ENCODE measurements around the gene TSSC4. TPM values are rescaled to one million over a fixed set of nuclear protein-coding genes. Genes with fewer than 3 reads are reported as not detected.

The TSSC4 gene
- total RNA-seq, 1 donor from 2014 or later, result 70.0 TPM

GRCh38 chr11:2449548-2450320 is 49.2 kb downstream of the TSSC4 start:
- FAIRE-seq (no peak), DNase-seq (ENCODE audit: low read depth) (no peak)
- Histone ChIP-seq H3K27ac (ENCODE audit: low read depth, low read length) (no peak overlapping the region), H3K4me2 (ENCODE audit: low read length) (no peak overlapping the region), H3K4me3 (ENCODE audit: insufficient read depth, low read depth, low read length) (no peak overlapping the region), H3K4me1 (ENCODE audit: insufficient read depth, low read length) (no peaks in the 10 kb centered on the region), H4K20me1 (ENCODE audit: insufficient read depth, low read length) (no peaks in the 10 kb centered on the region), H3K79me2 (ENCODE audit: insufficient read depth, low read length) (no peaks in the 10 kb centered on the region), H3K27me3 (ENCODE audit: insufficient read depth, low read length) (peaks cover 14% of the 10 kb centered on the region), H3K9me3 (ENCODE audit: insufficient read depth, low read depth, low read length) (no peaks in the 10 kb centered on the region), H3K9ac (ENCODE audit: low read length) (no peak overlapping the region), H3K36me3 (ENCODE audit: insufficient read depth, low read length) (no peaks in the 10 kb centered on the region), H2AFZ (ENCODE audit: low read depth, low read length) (no peak overlapping the region)
- Mint-ChIP-seq H3K4me3 (ENCODE audit: unreplicated experiment) (no peak overlapping the region), H3K27me3 (ENCODE audit: low read depth, unreplicated experiment) (peaks cover 81% of the 10 kb centered on the region), H3K9me3 (ENCODE audit: unreplicated experiment) (peaks cover 2% of the 10 kb centered on the region), H3K4me1 (ENCODE audit: low read depth, unreplicated experiment) (no peaks in the 10 kb centered on the region), H3K36me3 (ENCODE audit: low read depth, unreplicated experiment) (no peaks in the 10 kb centered on the region), H3K27ac (ENCODE audit: unreplicated experiment) (no peak overlapping the region)
- no peak for TF ChIP-seq CTCF (IDR thresholded peaks at IDR 0.05; ENCODE audit: insufficient read depth, low read depth, low read length)

- no peak overlapping the region for H3K27ac ChIP-seq (ENCODE audit: low read depth, low read length)
- no peak overlapping the region for H3K4me2 ChIP-seq (ENCODE audit: low read length)
- H3K79me2 ChIP-seq (ENCODE audit: insufficient read depth, low read length), result no peaks in the 10 kb centered on the region
- TF ChIP-seq EZH2 (IDR thresholded peaks at IDR 0.05; ENCODE audit: insufficient read depth, low read length), result no peak
- no peak for TF ChIP-seq CTCF (IDR thresholded peaks at IDR 0.05; ENCODE audit: insufficient read depth, low read depth, low read length)
- DNase-seq (ENCODE audit: low read depth) (no peak), FAIRE-seq (no peak)
- Mint-ChIP-seq H3K4me3 (ENCODE audit: unreplicated experiment) (no peak overlapping the region), H3K9me3 (ENCODE audit: unreplicated experiment) (peaks cover 5% of the 10 kb centered on the region), H3K36me3 (ENCODE audit: low read depth, unreplicated experiment) (no peaks in the 10 kb centered on the region), H3K27me3 (ENCODE audit: low read depth, unreplicated experiment) (peaks cover 85% of the 10 kb centered on the region), H3K4me1 (ENCODE audit: low read depth, unreplicated experiment) (no peaks in the 10 kb centered on the region), H3K27ac (ENCODE audit: unreplicated experiment) (no peak overlapping the region)
- H4K20me1 ChIP-seq (ENCODE audit: insufficient read depth, low read length), result no peaks in the 10 kb centered on the region
- no peaks in the 10 kb centered on the region for H3K9me3 ChIP-seq (ENCODE audit: insufficient read depth, low read depth, low read length)
- H3K4me1 ChIP-seq (ENCODE audit: insufficient read depth, low read length), result no peaks in the 10 kb centered on the region
- no peak overlapping the region for H3K9ac ChIP-seq (ENCODE audit: low read length)
- no peaks in the 10 kb centered on the region for H3K36me3 ChIP-seq (ENCODE audit: insufficient read depth, low read length)
- no peak overlapping the region for H2AFZ ChIP-seq (ENCODE audit: low read depth, low read length)
- no peak overlapping the region for H3K4me3 ChIP-seq (ENCODE audit: insufficient read depth, low read depth, low read length)
- H3K27me3 ChIP-seq (ENCODE audit: insufficient read depth, low read length), result peaks cover 14% of the 10 kb centered on the region
Measured at GRCh38 chr11:2450321-2451041, 49.9 kb downstream of the TSSC4 start.

GRCh38 chr11:2451336-2451735 is 50.8 kb downstream of the TSSC4 start:
- H3K36me3 ChIP-seq (ENCODE audit: insufficient read depth, low read length), result no peaks in the 10 kb centered on the region
- H3K9me3 Mint-ChIP-seq (ENCODE audit: unreplicated experiment), result peaks cover 8% of the 10 kb centered on the region
- H3K27ac Mint-ChIP-seq (ENCODE audit: unreplicated experiment), result no peak overlapping the region
- H3K4me1 ChIP-seq (ENCODE audit: insufficient read depth, low read length), result no peaks in the 10 kb centered on the region
- DNase-seq (ENCODE audit: low read depth), result no peak
- peaks cover 84% of the 10 kb centered on the region for H3K27me3 Mint-ChIP-seq (ENCODE audit: low read depth, unreplicated experiment)
- TF ChIP-seq EZH2 (IDR thresholded peaks at IDR 0.05; ENCODE audit: insufficient read depth, low read length) (no peak), CTCF (IDR thresholded peaks at IDR 0.05; ENCODE audit: insufficient read depth, low read depth, low read length) (no peak)
- H3K4me2 ChIP-seq (ENCODE audit: low read length), result no peak overlapping the region
- H3K4me3 ChIP-seq (ENCODE audit: insufficient read depth, low read depth, low read length), result no peak overlapping the region
- H3K27me3 ChIP-seq (ENCODE audit: insufficient read depth, low read length), result peaks cover 9% of the 10 kb centered on the region
- no peak for FAIRE-seq
- no peaks in the 10 kb centered on the region for H4K20me1 ChIP-seq (ENCODE audit: insufficient read depth, low read length)
- H2AFZ ChIP-seq (ENCODE audit: low read depth, low read length), result no peak overlapping the region
- H3K4me3 Mint-ChIP-seq (ENCODE audit: unreplicated experiment), result no peak overlapping the region
- no peaks in the 10 kb centered on the region for H3K36me3 Mint-ChIP-seq (ENCODE audit: low read depth, unreplicated experiment)
- H3K27ac ChIP-seq (ENCODE audit: low read depth, low read length), result no peak overlapping the region
- no peak overlapping the region for H3K9ac ChIP-seq (ENCODE audit: low read length)
- no peaks in the 10 kb centered on the region for H3K4me1 Mint-ChIP-seq (ENCODE audit: low read depth, unreplicated experiment)
- H3K9me3 ChIP-seq (ENCODE audit: insufficient read depth, low read depth, low read length), result no peaks in the 10 kb centered on the region
- H3K79me2 ChIP-seq (ENCODE audit: insufficient read depth, low read length), result no peaks in the 10 kb centered on the region
